ENCODE results near the gene SF3B3.

SF3B3 gene

DNA sequence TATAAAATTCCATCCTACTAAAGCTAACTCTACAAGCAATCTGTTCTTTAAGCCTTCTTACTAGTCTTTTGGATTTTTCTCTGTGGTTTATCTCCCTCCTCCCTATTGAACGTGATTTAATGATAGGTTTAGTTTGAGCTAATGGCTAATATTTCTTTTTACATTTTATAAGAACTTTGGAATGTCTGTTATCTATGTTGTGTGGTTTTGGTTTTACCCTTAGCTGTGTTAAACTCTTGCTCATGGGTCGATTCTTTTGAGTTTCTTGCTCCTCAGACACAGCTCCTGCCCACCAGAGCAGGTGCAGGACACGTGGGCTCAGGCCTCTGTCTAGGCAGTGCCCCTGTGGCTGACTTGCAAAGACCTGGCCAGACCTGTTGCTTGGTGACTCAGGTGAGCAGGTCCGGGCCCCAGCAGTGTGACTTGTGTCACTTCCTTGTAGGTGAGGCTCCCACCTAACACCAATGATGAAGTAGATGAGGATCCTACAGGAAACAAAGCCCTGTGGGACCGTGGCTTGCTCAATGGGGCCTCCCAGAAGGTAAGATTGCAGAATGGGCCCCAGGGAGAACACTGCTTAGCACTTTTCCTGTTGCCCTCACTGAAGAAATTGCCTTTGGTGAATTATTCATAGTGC is 45.1 kb downstream of the SF3B3 start:
- Mint-ChIP-seq H3K9me3 (no peaks in the 10 kb centered on the region), H3K4me3 (no peak overlapping the region), H3K36me3 (ENCODE audit: low read depth) (peaks cover 66% of the 10 kb centered on the region), H3K27ac (no peak overlapping the region), H3K27me3 (ENCODE audit: low read depth) (no peaks in the 10 kb centered on the region), H3K4me1 (ENCODE audit: low read depth) (peaks cover 9% of the 10 kb centered on the region)

DNA sequence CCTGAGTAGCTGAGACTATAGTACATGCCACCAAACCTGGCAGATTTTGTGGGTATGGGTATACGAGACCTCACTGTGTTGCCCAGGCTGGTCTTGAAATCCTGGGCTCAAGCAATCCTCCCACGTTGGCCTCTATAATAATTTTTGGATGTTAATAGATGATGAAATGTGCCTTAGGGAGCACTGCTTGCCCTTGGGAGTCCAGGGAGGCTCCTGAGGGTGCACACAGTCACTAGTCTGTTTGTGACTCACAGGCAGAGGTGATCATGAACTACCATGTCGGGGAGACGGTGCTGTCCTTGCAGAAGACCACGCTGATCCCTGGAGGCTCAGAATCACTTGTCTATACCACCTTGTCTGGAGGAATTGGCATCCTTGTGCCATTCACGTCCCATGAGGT is 46.1 kb downstream of the SF3B3 start:
- H3K4me1 Mint-ChIP-seq (ENCODE audit: low read depth), result peaks cover 9% of the 10 kb centered on the region
- H3K27ac Mint-ChIP-seq, result no peak overlapping the region
- H3K4me3 Mint-ChIP-seq, result no peak overlapping the region

DNA sequence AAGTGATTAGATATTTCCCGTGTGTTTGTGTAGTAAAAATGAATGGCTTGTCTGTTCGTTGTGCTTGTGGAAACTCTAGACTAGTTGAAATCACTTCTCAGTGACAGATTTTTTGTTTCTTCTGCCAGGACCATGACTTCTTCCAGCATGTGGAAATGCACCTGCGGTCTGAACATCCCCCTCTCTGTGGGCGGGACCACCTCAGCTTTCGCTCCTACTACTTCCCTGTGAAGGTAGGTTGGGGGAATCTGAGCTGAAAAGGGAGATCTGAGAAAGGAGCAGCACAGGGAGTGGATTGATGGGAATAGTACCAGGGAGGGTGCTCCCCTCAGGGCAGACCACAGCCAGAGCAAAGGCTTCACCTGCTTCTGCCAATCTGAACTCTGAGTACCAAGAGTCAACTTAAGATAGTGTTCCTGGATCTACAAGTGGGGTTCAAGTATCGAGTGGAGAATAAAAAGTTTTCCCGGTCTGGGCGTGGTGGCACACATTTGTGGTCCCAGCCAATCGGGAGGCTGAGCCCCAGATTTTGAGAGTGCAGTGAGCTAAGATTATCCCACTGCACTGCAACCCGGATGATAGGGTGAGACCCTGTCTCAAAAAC is 47.5 kb downstream of the SF3B3 start:
- Mint-ChIP-seq H3K9me3 (no peaks in the 10 kb centered on the region), H3K27me3 (ENCODE audit: low read depth) (no peaks in the 10 kb centered on the region), H3K4me3 (no peak overlapping the region), H3K27ac (no peak overlapping the region), H3K4me1 (ENCODE audit: low read depth) (peaks cover 9% of the 10 kb centered on the region), H3K36me3 (ENCODE audit: low read depth) (peaks cover 59% of the 10 kb centered on the region)

More for the DNA sequence above, 46.1 kb downstream of the SF3B3 start:
- no peaks in the 10 kb centered on the region for H3K9me3 Mint-ChIP-seq
- H3K36me3 Mint-ChIP-seq (ENCODE audit: low read depth), result peaks cover 63% of the 10 kb centered on the region
- H3K27me3 Mint-ChIP-seq (ENCODE audit: low read depth), result no peaks in the 10 kb centered on the region

DNA sequence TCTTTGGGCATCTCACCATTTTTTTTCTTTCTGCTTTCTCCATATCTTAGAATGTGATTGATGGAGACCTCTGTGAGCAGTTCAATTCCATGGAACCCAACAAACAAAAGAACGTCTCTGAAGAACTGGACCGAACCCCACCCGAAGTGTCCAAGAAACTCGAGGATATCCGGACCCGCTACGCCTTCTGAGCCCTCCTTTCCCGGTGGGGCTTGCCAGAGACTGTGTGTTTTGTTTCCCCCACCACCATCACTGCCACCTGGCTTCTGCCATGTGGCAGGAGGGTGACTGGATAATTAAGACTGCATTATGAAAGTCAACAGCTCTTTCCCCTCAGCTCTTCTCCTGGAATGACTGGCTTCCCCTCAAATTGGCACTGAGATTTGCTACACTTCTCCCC is 48.0 kb downstream of the SF3B3 start:
- H3K36me3 Mint-ChIP-seq (ENCODE audit: low read depth), result peaks cover 60% of the 10 kb centered on the region
- H3K9me3 Mint-ChIP-seq, result no peaks in the 10 kb centered on the region
- no peaks in the 10 kb centered on the region for H3K27me3 Mint-ChIP-seq (ENCODE audit: low read depth)
- H3K27ac Mint-ChIP-seq, result peak overlapping the region; percentile 62
- H3K4me3 Mint-ChIP-seq, result no peak overlapping the region
- H3K4me1 Mint-ChIP-seq (ENCODE audit: low read depth), result peaks cover 11% of the 10 kb centered on the region

DNA sequence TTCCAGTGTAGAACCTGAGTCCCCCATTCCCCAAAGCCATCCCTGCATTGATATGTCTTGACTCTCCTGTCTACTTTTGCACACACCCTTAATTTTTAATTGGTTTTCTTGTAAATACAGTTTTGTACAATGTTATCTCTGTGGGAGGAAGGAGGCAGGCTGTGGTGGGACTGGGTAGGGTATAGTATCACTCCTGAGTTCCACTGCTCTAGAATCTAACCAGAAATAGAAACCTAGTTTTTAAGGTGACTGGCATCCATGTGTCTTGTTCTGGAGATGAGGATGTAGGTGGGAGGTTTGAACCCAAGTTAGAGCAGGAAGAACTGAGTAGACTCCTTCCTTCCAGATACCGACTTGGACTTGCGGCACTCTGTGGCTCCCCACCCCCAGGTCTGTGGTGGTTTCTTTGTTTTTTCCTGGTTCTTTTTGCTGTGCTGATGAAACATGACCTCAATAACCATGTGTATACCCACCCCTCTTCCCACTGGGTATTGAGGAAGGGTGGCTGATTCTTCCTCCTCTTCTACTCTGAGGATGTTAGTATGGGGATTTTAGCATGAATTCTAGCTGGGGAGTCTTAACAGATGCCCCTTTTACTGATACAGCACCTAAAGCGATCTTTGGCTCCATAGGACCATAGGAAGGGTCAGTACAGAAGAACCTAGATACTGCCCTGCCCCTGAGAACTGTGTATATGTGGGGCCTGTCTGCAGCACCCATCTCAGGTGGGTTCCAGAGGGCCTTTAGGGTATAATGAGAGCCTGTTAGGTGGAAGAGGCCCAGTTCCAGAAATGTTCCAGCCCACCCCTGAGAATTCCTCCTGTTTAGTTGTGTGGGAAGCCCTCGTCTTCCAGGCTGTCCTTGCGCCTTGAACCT is 48.7 kb downstream of the SF3B3 start:
- H3K36me3 Mint-ChIP-seq (ENCODE audit: low read depth), result peaks cover 55% of the 10 kb centered on the region
- no peaks in the 10 kb centered on the region for H3K9me3 Mint-ChIP-seq
- H3K27ac Mint-ChIP-seq, result peak overlapping the region; percentile 62

DNA sequence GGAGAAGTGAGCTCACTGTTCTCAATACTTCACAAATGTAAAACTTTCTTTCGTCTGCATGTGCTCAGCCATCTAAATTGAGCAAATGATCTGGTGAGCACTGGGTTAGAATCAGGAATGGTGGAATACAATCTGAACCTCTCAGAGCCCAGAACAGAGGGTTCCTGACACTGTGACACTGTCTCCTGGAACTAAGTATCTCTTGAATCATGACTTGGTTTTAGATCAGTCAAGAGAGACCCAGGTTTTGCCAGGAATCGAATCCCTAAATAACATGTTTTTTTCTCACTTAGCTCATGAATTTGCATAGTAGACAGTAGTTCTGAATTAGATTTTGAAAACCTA is 49.3 kb downstream of the SF3B3 start:
- no peaks in the 10 kb centered on the region for H3K27me3 Mint-ChIP-seq (ENCODE audit: low read depth)
- no peaks in the 10 kb centered on the region for H3K9me3 Mint-ChIP-seq
- peaks cover 54% of the 10 kb centered on the region for H3K36me3 Mint-ChIP-seq (ENCODE audit: low read depth)

More for the DNA sequence above, 48.7 kb downstream of the SF3B3 start:
- no peak overlapping the region for H3K4me3 Mint-ChIP-seq
- H3K27me3 Mint-ChIP-seq (ENCODE audit: low read depth), result no peaks in the 10 kb centered on the region
- peaks cover 9% of the 10 kb centered on the region for H3K4me1 Mint-ChIP-seq (ENCODE audit: low read depth)

DNA sequence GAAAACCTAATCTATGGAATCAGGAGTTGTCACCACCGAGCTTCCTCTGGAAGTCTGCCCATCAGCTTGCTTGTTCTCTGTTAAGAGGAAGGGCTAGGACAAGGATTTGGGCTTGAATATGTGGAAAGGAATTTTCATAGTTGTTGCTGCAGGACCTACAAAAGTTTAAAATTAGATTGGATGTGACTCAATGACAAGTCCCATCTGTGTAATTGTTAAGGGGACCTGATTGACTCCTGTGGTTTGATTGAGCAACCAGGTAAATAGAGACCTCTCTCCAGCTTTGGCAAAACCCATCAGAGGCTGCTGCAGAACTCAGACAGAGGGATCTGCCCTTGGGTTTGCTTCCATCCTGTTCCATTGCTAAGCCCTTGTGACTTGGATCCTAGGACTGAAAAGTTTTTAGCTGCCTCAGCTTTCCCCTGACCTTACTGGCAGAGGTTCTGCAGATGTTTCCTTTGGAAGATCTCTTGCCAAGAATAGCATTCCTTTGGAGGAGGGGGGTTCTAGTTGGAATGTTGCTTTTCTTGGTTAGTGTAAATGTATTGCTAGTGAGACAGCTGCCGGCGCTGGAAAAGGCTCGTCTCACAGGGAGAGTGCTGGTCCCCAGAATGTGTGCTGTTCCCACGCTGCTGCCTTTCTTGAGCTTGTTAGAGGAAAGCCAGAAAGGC is 50.0 kb downstream of the SF3B3 start:
- H3K27ac Mint-ChIP-seq, result no peak overlapping the region
- H3K27me3 Mint-ChIP-seq (ENCODE audit: low read depth), result no peaks in the 10 kb centered on the region
- H3K4me3 Mint-ChIP-seq, result no peak overlapping the region
- peaks cover 50% of the 10 kb centered on the region for H3K36me3 Mint-ChIP-seq (ENCODE audit: low read depth)
- no peaks in the 10 kb centered on the region for H3K9me3 Mint-ChIP-seq
- H3K4me1 Mint-ChIP-seq (ENCODE audit: low read depth), result peaks cover 9% of the 10 kb centered on the region

More for the DNA sequence above, 49.3 kb downstream of the SF3B3 start:
- peaks cover 9% of the 10 kb centered on the region for H3K4me1 Mint-ChIP-seq (ENCODE audit: low read depth)
- no peak overlapping the region for H3K27ac Mint-ChIP-seq
- no peak overlapping the region for H3K4me3 Mint-ChIP-seq

DNA sequence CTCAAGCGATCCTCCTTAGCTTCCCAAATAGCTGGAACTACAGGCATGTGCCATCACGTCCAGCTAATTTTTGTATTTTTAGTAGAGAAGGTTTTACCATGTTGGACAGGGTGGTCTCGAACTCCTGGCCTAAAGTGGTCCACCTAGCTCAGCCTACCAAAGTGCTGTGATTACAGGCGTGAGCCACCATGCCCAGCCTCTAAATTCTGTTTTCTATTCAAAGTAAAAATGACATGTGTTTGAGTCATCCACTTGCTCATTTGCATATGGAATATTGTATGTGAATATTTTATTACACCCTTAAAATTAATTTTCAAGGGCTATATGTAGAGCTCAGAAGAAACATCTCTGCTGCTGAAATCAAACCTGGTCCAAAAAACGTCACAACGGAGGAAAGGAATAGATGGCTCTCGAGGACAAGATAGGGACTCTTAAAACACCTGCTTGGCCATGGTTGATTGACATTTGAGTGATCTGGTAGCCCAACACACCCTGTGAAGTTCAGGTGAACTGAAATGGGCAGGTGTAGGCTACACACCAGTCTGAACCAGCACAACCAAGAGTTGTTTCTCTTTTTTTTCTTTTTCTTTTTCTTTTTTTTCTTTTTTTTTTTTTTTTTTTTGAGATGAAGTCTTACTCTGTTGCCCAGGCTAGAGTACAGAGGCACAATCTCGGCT is 51.1 kb downstream of the SF3B3 start:
- H3K9me3 Mint-ChIP-seq, result no peaks in the 10 kb centered on the region

DNA sequence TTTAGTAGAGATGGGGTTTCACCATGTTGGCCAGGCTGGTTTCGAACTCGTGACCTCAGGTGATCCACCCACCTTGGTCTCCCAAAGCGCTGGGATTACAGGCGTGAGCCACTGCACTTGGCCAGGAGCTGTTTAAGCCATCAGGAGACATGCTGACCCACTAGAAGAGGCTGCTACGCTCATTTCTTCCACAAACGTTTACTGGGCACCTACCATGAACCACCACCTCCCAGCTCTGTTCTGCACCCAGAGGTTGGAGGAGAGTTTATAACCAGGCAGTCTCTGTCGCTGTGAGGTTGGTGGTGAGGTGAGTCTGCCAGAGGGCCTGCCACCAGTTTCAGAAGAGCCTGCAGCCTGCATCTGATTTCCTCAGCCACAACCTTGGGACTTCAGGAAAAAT is 51.8 kb downstream of the SF3B3 start:
- no peak overlapping the region for H3K27ac Mint-ChIP-seq
- peaks cover 40% of the 10 kb centered on the region for H3K36me3 Mint-ChIP-seq (ENCODE audit: low read depth)
- H3K4me1 Mint-ChIP-seq (ENCODE audit: low read depth), result peaks cover 9% of the 10 kb centered on the region
- H3K27me3 Mint-ChIP-seq (ENCODE audit: low read depth), result no peaks in the 10 kb centered on the region
- H3K4me3 Mint-ChIP-seq, result no peak overlapping the region
- H3K9me3 Mint-ChIP-seq, result no peaks in the 10 kb centered on the region

More for the DNA sequence above, 51.1 kb downstream of the SF3B3 start:
- peak overlapping the region; percentile 24 for H3K27ac Mint-ChIP-seq
- H3K4me3 Mint-ChIP-seq, result no peak overlapping the region
- H3K36me3 Mint-ChIP-seq (ENCODE audit: low read depth), result peaks cover 44% of the 10 kb centered on the region
- peaks cover 9% of the 10 kb centered on the region for H3K4me1 Mint-ChIP-seq (ENCODE audit: low read depth)
- no peaks in the 10 kb centered on the region for H3K27me3 Mint-ChIP-seq (ENCODE audit: low read depth)

DNA sequence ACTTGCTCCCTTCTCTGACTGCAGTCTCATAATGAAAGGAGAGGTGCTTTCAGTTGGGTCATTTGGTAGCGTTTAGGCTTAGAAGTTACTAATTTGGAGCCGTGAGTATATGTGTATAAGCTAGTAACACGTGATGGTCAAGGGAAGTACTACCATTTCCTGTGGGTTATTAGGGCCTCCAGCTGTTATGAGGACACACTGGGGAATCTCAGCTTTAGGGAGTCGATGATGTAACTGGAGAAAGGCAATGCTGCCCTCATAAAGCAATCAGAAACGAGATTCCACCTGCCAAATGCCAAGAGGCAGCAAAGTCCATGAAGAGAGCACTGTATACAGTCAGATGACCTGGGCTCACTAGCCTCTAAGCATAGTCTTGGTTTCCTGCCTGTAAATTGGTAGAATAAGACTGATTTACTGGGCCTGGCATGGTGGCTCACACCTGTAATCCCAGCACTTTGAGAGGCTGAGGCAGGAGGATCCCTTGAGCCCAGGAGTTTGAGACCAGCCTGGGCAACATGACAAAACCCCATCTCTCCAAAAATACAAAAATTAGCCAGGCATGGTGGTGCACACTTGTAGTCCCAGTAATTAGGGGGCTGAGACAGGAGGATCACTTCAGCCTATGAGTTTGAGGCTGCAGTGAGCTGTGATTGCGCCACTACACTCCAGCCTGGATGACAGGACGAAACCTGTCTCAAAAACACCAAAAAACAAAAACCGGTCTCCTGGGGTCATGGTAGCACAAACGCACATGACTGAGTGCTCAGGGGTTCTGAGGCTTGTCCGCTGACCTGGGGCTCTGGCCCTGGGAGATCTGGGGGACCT is 53.0 kb downstream of the SF3B3 start:
- H3K4me3 Mint-ChIP-seq, result no peak overlapping the region
- peak overlapping the region; percentile 11 for H3K27ac Mint-ChIP-seq
- peaks cover 27% of the 10 kb centered on the region for H3K36me3 Mint-ChIP-seq (ENCODE audit: low read depth)
- no peaks in the 10 kb centered on the region for H3K27me3 Mint-ChIP-seq (ENCODE audit: low read depth)
- H3K4me1 Mint-ChIP-seq (ENCODE audit: low read depth), result peaks cover 4% of the 10 kb centered on the region
- no peaks in the 10 kb centered on the region for H3K9me3 Mint-ChIP-seq

DNA sequence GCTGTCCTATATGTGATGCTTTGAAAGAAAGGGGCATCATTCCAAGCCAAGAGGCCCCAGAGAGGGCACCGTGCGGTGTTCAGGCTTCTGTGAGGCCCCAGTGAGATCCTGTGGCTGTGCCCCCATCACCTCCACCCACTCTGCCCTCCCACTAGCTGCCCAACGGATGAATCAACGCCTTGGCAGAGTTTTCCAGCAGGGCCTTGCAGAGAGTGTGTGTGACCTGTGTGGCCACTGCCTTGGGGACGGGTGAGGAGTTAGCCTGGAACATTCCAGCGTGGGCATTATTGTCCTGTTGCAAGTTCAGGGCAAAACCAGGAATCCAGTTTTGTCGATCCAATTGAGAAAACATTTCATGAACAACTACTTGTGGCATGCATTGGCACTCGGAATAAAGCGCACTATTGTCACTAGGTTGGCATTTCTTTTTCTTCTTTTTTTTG is 53.7 kb downstream of the SF3B3 start:
- H3K9me3 Mint-ChIP-seq, result no peaks in the 10 kb centered on the region
- no peaks in the 10 kb centered on the region for H3K27me3 Mint-ChIP-seq (ENCODE audit: low read depth)
- no peak overlapping the region for H3K4me3 Mint-ChIP-seq
- peaks cover 2% of the 10 kb centered on the region for H3K4me1 Mint-ChIP-seq (ENCODE audit: low read depth)
- peaks cover 21% of the 10 kb centered on the region for H3K36me3 Mint-ChIP-seq (ENCODE audit: low read depth)
- peak overlapping the region; percentile 11 for H3K27ac Mint-ChIP-seq

DNA sequence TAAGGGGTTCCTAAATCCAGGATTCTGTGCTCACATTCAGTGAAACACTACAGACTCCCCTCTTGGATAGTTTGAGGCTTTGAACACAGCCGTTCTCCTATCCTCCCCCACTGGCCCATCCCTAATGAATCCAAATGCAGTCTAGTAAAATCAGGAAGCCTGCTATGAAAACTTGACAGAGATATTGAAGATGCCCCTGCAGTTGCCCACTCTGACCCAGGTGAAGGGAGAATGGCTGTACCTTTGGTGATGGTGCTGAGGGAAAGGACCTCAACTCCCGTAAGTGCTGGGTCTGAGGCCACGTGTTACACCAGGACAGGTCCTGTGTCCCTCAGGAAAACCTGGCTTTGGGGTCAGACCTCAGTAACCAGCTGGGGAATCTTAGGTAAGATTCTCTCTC is 54.4 kb downstream of the SF3B3 start:
- Mint-ChIP-seq H3K4me1 (ENCODE audit: low read depth) (peaks cover 2% of the 10 kb centered on the region), H3K4me3 (no peak overlapping the region), H3K27me3 (ENCODE audit: low read depth) (no peaks in the 10 kb centered on the region), H3K27ac (no peak overlapping the region), H3K9me3 (no peaks in the 10 kb centered on the region), H3K36me3 (ENCODE audit: low read depth) (peaks cover 13% of the 10 kb centered on the region)

DNA sequence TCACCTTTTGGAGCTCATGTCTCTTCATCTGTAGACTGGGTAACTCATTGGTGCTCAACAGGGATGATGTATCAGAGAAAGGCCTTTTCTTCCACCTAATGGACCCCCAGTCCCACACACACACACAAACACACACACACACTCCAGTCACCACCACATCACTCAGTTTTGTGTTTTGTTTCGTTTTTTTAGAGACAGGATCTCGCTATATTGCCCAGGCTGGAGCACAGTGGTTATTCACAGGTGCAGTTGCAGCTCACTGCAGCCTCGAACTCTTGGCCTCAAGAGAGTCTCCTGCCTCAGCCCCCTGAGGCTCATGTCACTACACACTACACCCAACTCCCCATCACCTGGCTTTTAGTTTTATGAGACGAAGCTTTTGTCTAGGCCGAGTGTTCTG is 55.6 kb downstream of the SF3B3 start:
- Mint-ChIP-seq H3K4me3 (no peak overlapping the region), H3K36me3 (ENCODE audit: low read depth) (peaks cover 7% of the 10 kb centered on the region), H3K27me3 (ENCODE audit: low read depth) (no peaks in the 10 kb centered on the region), H3K9me3 (no peaks in the 10 kb centered on the region), H3K4me1 (ENCODE audit: low read depth) (peaks cover 2% of the 10 kb centered on the region), H3K27ac (no peak overlapping the region)

Measured in T-helper 1 cell treated with Interleukin-12 subunit alpha and Interleukin-12 subunit beta and Interleukin-4 antibody, amounts not matched to agents 30 μg/mL and 1 μg/mL, for 36 hours (primary cell).